GM12874 (cell line): ENCODE data around the gene SOX1.

ENCODE experiments used
- CTCF ChIP-seq: IDR thresholded peaks from 2 replicates; pipeline ENCODE4 v1.5.1; 2011; ENCODE audit warnings: low read depth, mild to moderate bottlenecking, control low read depth, low read length, moderate library complexity; ENCODE audit not compliant: insufficient read depth

The SOX1 gene

GRCh38 chr13:112103961-112104880 lies 37.3 kb downstream of the SOX1 start:
- TF ChIP-seq CTCF, result no peak

GRCh38 chr13:112104881-112105234 lies 37.9 kb downstream of the SOX1 start:
- no peak for TF ChIP-seq CTCF

GRCh38 chr13:112105244-112105681 lies 38.3 kb downstream of the SOX1 start:
- no peak for TF ChIP-seq CTCF

- no peak for TF ChIP-seq CTCF
These were observed 38.9 kb downstream of the SOX1 start for GRCh38 chr13:112105892-112106291.

GRCh38 chr13:112106478-112107141 lies 39.7 kb downstream of the SOX1 start:
- TF ChIP-seq CTCF, result no peak

GRCh38 chr13:112107289-112107688 lies 40.3 kb downstream of the SOX1 start:
- TF ChIP-seq CTCF, result no peak

- no peak for TF ChIP-seq CTCF
These were observed 43.5 kb downstream of the SOX1 start for GRCh38 chr13:112110479-112110878.
